GM12864 (cell line): ENCODE measurements around the gene MTARC2.

Experiments used
- DNase-seq: peaks from one replicate; pipeline ENCODE4 v3.0.0-alpha.2; 2011; ENCODE audit warnings: low read depth
- H3K4me3 ChIP-seq: 2 replicates; pipeline ENCODE4 v1.5.1; 2011; ENCODE audit warnings: mild to moderate bottlenecking, low read depth, low read length, control low read depth
- TF ChIP-seq, protein P1 (sequence below): IDR thresholded peaks from 2 replicates; pipeline ENCODE4 v1.5.1; 2011; ENCODE audit warnings: low read depth, mild to moderate bottlenecking, moderate library complexity, low read length, control low read depth, inconsistent platforms; ENCODE audit errors: missing control alignments

The MTARC2 gene

DNA sequence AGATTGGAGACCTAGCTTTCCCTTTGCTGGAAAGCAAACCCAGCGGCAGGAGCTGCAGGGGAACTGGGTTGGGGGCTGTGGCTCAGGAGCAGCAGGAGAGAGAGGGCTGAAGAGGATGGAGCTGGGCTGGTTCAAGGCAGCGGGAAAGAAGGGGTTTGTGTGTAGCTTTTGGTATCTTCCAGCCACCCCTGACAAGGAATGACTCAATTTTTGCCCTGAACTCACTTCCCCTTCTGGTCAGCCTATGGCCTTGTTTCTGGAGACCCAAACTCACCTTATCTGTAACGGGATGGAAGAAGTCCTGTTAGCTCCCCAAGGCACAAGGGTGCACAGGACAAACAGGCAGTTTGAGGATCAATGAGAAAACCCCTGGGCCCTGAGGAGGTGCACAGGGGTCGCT lies 44.8 kb upstream of the MTARC2 start:
- TF ChIP-seq, protein P1, sequence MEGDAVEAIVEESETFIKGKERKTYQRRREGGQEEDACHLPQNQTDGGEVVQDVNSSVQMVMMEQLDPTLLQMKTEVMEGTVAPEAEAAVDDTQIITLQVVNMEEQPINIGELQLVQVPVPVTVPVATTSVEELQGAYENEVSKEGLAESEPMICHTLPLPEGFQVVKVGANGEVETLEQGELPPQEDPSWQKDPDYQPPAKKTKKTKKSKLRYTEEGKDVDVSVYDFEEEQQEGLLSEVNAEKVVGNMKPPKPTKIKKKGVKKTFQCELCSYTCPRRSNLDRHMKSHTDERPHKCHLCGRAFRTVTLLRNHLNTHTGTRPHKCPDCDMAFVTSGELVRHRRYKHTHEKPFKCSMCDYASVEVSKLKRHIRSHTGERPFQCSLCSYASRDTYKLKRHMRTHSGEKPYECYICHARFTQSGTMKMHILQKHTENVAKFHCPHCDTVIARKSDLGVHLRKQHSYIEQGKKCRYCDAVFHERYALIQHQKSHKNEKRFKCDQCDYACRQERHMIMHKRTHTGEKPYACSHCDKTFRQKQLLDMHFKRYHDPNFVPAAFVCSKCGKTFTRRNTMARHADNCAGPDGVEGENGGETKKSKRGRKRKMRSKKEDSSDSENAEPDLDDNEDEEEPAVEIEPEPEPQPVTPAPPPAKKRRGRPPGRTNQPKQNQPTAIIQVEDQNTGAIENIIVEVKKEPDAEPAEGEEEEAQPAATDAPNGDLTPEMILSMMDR = no peak
- DNase-seq = no peak

DNA sequence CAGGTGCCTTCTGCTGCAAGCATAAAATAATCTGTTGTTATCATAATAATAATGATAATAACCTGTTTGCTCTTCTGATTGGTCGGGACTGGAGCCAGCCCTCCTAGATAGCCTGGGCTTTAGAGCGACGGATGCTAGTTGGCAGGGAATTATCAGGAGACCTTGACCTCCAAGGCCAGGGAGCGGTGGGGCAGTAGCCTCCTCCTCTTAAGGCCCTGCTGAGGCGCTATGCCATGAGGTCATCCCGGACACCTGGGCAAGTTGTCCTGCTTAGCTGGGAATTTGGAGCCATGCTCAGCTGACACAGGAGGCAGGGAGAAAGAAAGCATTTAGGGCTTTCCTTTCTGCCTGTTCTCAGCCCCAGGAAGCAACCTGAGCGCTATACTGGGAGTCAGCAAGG lies 42.3 kb upstream of the MTARC2 start:
- no peak overlapping the region for H3K4me3 ChIP-seq
- no peak for DNase-seq
- TF ChIP-seq, protein P1 = no peak

More for the DNA sequence above, 44.8 kb upstream of the MTARC2 start:
- H3K4me3 ChIP-seq = no peak overlapping the region

DNA sequence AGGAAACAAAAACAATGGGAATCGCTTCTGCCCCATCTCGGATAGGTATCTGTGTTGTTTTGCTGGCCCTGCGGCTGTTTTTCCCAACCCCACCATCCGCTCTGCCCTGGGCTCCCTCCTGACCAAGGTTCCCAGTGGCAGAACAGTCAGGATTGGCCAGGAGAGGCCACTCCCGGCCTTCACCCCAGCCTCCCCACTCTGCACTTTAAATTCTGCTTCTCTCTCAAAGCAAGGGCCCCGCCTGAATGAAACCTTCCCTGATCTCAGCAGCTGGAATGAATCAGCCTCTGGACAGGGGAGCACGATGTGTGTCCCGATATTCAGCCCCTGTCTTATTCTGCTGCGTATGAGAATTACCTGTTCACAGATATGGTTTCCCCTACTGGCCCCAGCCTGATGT lies 41.6 kb upstream of the MTARC2 start:
- DNase-seq = no peak
- TF ChIP-seq, protein P1 = no peak
- no peak overlapping the region for H3K4me3 ChIP-seq

DNA sequence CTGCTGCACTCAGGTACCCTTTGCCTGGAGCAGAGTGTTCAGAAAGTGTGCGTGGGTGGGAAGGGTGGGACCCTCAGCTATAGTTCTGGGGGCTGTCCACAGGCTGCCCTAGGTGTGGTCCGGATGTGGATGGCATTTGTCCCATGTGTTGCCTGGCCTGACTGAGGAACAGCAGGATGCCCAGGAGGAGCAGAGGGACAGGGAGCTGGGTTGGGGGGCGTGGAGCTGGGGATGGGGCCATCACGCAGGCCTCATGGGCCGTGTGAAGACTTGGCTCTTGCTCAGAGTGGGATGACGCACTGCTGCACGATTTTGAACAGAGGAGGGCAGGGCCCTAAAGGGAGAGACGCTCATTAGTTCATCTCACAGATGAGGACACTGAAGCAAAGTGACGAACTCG lies 41.0 kb upstream of the MTARC2 start:
- TF ChIP-seq, protein P1 = no peak
- no peak overlapping the region for H3K4me3 ChIP-seq
- DNase-seq = no peak

DNA sequence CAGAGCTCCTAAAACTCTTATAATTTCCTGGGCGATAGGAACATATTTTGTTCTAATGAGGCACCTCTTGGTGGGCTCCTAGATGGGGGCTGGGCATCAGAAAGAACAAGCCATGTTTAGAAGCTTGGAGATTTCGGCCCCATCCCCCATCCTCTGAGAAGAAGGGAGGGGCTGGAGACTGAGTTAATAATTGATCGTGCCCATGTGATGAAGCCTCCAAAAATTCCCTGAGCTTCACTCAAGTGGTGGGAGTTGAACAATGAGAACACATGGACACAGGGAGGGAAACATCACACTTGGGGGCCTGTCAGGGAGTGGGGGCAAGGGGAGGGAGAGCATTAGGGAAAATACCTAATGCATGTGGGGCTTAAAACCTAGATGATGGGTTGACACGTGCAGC lies 39.9 kb upstream of the MTARC2 start:
- TF ChIP-seq, protein P1 = no peak
- no peak for DNase-seq
- no peak overlapping the region for H3K4me3 ChIP-seq

DNA sequence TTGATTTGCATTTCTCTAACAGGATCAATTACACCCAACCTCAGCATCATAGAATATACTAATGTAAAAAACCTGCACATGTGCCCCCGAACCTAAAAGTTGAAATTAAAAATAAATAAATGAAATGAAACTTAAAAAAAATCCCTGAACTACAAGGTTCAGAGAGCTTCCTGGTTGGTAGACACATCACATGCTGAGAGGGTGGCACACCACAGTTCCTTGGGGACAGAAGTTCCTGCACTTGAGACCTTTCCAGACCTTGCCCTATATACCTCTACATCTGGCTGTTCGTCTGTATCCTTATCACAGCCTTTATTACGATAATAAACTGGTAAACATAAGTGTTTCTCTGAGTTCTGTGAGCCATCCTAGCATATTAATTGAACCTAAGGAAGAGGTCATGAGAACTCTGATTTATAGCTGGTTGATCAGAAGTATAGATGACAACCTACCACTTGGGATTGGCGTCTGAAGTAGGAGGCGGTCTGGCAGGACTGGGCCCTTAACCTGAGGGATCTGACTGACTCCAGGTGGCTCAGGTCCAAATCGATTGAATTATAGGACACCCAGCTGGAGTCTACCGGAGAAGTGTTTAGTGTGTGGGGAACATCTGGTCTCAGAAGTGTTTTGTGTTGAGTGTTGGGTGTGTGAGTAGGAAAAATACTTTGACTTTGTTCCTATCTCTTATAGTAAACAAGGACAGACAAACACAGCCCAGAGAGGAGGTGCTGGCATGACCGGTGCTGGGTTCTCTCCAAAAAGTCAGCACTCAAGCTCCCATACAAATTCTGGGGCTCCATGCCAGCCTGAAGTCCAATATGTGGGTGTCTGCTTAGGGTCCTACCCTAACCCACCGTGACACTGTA lies 39.0 kb upstream of the MTARC2 start:
- TF ChIP-seq, protein P1 = no peak
- DNase-seq = no peak
- no peak overlapping the region for H3K4me3 ChIP-seq

DNA sequence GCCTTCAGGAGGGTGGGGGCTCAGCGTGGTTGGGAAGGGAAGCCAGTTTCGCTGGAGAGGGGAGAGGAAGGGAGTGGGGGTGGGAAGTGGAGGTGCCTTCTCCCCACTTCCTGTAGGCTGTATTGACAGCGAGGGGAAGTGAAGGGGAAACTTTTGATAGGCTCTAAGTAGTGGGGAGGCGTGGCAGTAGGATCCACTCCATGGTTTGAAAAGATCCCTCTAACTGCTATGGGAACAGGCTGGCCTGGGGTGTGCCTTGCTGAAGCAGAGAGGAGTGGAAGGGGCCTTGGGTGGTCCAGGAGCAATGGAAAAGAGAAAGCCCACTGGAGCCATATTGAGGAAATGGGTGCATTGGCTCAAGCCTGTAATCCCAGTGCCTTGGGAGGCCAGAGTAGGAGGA lies 37.8 kb upstream of the MTARC2 start:
- TF ChIP-seq, protein P1 = no peak
- no peak for DNase-seq
- no peak overlapping the region for H3K4me3 ChIP-seq
